Neural progenitor cell (in vitro differentiated cells): ENCODE results near the gene SLC25A11. TPM values are rescaled to one million over a fixed set of nuclear protein-coding genes. Genes with fewer than 3 reads are reported as not detected.

Experiments
- DNase-seq: peaks from one replicate; pipeline ENCODE4 v3.0.0-alpha.2; 2016; ENCODE audit warnings: low spot score
- H2AFZ ChIP-seq: fragments of 200-600 bp; sonication (generic); replicated peaks from 2 replicates; pipeline ENCODE4 v1.6.1; 2016; ENCODE audit warnings: antibody characterized with exemption
- H3F3A ChIP-seq: fragments of 200-600 bp; sonication (generic); 2 replicates; pipeline ENCODE4 v1.6.1; 2016; ENCODE audit warnings: antibody characterized with exemption, low read depth
- H3K27ac ChIP-seq: fragments of 200-600 bp; sonication (generic); 2 replicates; pipeline ENCODE4 v1.5.1; 2016; ENCODE audit warnings: mild to moderate bottlenecking
- H3K27me3 ChIP-seq: fragments of 200-600 bp; sonication (generic); 2 replicates; pipeline ENCODE4 v1.6.1; 2016; ENCODE audit warnings: mild to moderate bottlenecking, moderate library complexity
- H3K36me3 ChIP-seq: fragments of 200-600 bp; sonication (generic); 2 replicates; pipeline ENCODE4 v1.5.1; 2016
- H3K4me1 ChIP-seq: fragments of 200-600 bp; sonication (generic); 2 replicates; pipeline ENCODE4 v1.6.1; 2016; ENCODE audit warnings: mixed run types
- H3K4me2 ChIP-seq: fragments of 200-600 bp; sonication (generic); 2 replicates; pipeline ENCODE4 v1.6.1; 2016
- H3K4me3 ChIP-seq: fragments of 200-600 bp; sonication (generic); 2 replicates; pipeline ENCODE4 v1.5.1; 2016
- H3K79me2 ChIP-seq: fragments of 200-600 bp; sonication (generic); 2 replicates; pipeline ENCODE4 v1.6.1; 2016; ENCODE audit warnings: low read depth
- H3K9ac ChIP-seq: fragments of 200-600 bp; sonication (generic); 2 replicates; pipeline ENCODE4 v1.6.1; 2016
- H3K9me3 ChIP-seq: fragments of 200-600 bp; sonication (generic); 2 replicates; pipeline ENCODE4 v1.5.1; 2016; ENCODE audit warnings: low read depth
- H4K20me1 ChIP-seq: fragments of 200-600 bp; sonication (generic); 2 replicates; pipeline ENCODE4 v1.6.1; 2016; ENCODE audit warnings: low read depth
- H3K27ac Mint-ChIP-seq: 3 replicates; pipeline ENCODE4 v1.8.0; 2021; ENCODE audit warnings: mixed read lengths
- H3K27me3 Mint-ChIP-seq: 2 replicates; pipeline ENCODE4 v1.8.0; 2022; ENCODE audit warnings: low read depth, mild to moderate bottlenecking, inconsistent platforms, moderate library complexity, mixed read lengths; ENCODE audit not compliant: insufficient read depth
- H3K36me3 Mint-ChIP-seq: 3 replicates; pipeline ENCODE4 v1.8.0; 2021; ENCODE audit warnings: mixed read lengths
- H3K4me1 Mint-ChIP-seq: 3 replicates; pipeline ENCODE4 v1.8.0; 2021; ENCODE audit warnings: mixed read lengths
- H3K4me3 Mint-ChIP-seq: 3 replicates; pipeline ENCODE4 v1.8.0; 2021; ENCODE audit warnings: mild to moderate bottlenecking, moderate library complexity, mixed read lengths
- H3K9me3 Mint-ChIP-seq: 3 replicates; pipeline ENCODE4 v1.8.0; 2020; ENCODE audit warnings: mixed read lengths
- EZH2 ChIP-seq: fragments of 200-600 bp; sonication (generic); IDR thresholded peaks from 2 replicates; pipeline ENCODE4 v1.6.1; 2017; ENCODE audit warnings: antibody characterized with exemption, mild to moderate bottlenecking, moderate library complexity
- EZH2phosphoT487 ChIP-seq: fragments of 200-600 bp; sonication (generic); IDR thresholded peaks from 2 replicates; pipeline ENCODE4 v1.6.1; 2017; ENCODE audit warnings: antibody characterized with exemption
- total RNA-seq: library from RNA; depleted of rRNA; stranded (reverse); fragments of >200 nt; gene quantifications from 2 replicates; pipeline ENCODE4 v1.2.3, GENCODE V29; 2015; ENCODE audit warnings: low replicate concordance
- TF ChIP-seq, protein P1 (sequence below): fragments of 200-600 bp; sonication (generic); IDR thresholded peaks from 2 replicates; pipeline ENCODE4 v1.5.1; 2017; ENCODE audit warnings: antibody characterized with exemption, mild to moderate bottlenecking

SLC25A11 gene
- total RNA-seq, 1 donor from 2014 or later = 35.3 TPM

DNA sequence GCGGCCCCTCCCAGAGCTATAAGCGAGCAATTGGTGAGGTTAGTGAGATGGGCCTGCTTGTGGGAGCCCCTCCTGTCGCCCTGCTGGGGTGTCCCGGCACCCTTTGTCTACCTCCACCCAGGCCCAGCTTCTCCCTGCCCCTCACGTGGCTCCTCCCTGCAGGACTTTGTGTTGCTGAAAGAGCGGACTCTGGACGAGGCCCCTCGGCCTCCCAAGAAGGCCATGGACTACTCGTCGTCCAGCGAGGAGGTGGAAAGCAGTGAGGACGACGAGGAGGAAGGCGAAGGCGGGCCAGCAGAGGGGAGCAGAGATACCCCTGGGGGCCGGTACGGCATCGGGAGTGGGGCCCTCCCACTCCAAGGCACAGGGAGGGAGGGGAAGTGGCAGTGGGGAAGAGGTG is 46.6 kb downstream of the SLC25A11 start:
- H3K36me3 Mint-ChIP-seq = peaks cover 7% of the 10 kb centered on the region
- Histone ChIP-seq H3K4me2 (no peak overlapping the region), H3K4me3 (no peak overlapping the region), H3K9me3 (no peaks in the 10 kb centered on the region), H2AFZ (no peak overlapping the region), H4K20me1 (no peaks in the 10 kb centered on the region), H3K4me1 (no peaks in the 10 kb centered on the region), H3K9ac (no peak overlapping the region), H3K36me3 (no peaks in the 10 kb centered on the region), H3K79me2 (no peaks in the 10 kb centered on the region), H3F3A (peaks cover 5% of the 10 kb centered on the region), H3K27ac (no peak overlapping the region), H3K27me3 (no peaks in the 10 kb centered on the region)
- TF ChIP-seq EZH2 (no peak), EZH2phosphoT487 (no peak)
- TF ChIP-seq, protein P1, sequence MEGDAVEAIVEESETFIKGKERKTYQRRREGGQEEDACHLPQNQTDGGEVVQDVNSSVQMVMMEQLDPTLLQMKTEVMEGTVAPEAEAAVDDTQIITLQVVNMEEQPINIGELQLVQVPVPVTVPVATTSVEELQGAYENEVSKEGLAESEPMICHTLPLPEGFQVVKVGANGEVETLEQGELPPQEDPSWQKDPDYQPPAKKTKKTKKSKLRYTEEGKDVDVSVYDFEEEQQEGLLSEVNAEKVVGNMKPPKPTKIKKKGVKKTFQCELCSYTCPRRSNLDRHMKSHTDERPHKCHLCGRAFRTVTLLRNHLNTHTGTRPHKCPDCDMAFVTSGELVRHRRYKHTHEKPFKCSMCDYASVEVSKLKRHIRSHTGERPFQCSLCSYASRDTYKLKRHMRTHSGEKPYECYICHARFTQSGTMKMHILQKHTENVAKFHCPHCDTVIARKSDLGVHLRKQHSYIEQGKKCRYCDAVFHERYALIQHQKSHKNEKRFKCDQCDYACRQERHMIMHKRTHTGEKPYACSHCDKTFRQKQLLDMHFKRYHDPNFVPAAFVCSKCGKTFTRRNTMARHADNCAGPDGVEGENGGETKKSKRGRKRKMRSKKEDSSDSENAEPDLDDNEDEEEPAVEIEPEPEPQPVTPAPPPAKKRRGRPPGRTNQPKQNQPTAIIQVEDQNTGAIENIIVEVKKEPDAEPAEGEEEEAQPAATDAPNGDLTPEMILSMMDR = no peak
- H3K4me1 Mint-ChIP-seq = peaks cover 2% of the 10 kb centered on the region
- H3K27me3 Mint-ChIP-seq = peaks cover 2% of the 10 kb centered on the region
- H3K4me3 Mint-ChIP-seq = no peak overlapping the region
- H3K27ac Mint-ChIP-seq = no peak overlapping the region
- no peak for DNase-seq
- no peaks in the 10 kb centered on the region for H3K9me3 Mint-ChIP-seq

DNA sequence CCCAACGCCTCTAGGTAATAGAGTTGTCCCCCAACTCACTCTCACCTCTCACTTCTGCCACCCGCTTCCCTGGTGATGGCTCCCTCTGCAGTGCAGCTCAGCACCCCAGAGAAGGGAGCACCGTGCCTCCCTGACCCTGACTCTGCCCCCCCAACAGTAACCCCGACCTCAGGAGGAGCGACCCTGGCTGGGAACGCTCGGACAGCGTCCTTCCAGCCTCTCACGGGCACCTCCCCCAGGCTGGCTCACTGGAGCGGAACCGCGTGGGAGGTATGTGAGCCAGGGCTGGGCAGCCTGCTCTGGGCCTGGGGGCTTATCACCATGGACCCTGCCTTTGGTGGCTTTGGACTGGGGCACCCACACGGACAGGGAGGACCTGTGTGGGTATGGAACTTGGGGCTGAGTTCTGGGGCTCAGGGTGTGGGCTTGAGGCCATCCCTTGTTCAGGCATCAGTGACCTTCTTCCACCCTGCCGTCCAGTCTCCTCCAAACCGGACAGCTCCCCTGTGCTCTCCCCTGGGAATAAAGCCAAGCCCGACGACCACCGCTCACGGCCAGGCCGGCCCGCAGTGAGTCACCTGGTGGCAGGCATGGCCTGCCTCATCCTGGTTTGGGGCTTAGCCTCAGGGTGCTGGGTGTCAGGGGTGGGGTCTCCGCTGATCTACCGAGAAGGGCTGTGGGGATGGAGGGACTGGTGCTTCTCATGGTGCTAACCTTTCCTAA is 47.2 kb downstream of the SLC25A11 start:
- TF ChIP-seq EZH2phosphoT487 = no peak
- no peak for TF ChIP-seq EZH2
- TF ChIP-seq, protein P1 = no peak
- no peaks in the 10 kb centered on the region for H3K27me3 Mint-ChIP-seq
- Histone ChIP-seq H3F3A (peaks cover 4% of the 10 kb centered on the region), H3K4me3 (no peak overlapping the region), H3K36me3 (no peaks in the 10 kb centered on the region), H3K9ac (no peak overlapping the region), H3K79me2 (no peaks in the 10 kb centered on the region), H2AFZ (no peak overlapping the region), H3K27ac (no peak overlapping the region), H3K9me3 (no peaks in the 10 kb centered on the region), H3K4me1 (no peaks in the 10 kb centered on the region), H3K27me3 (no peaks in the 10 kb centered on the region), H3K4me2 (no peak overlapping the region), H4K20me1 (no peaks in the 10 kb centered on the region)
- peaks cover 2% of the 10 kb centered on the region for H3K4me1 Mint-ChIP-seq
- no peaks in the 10 kb centered on the region for H3K9me3 Mint-ChIP-seq
- H3K27ac Mint-ChIP-seq = peak overlapping the region; percentile 83
- no peak overlapping the region for H3K4me3 Mint-ChIP-seq
- H3K36me3 Mint-ChIP-seq = peaks cover 7% of the 10 kb centered on the region
- no peak for DNase-seq

DNA sequence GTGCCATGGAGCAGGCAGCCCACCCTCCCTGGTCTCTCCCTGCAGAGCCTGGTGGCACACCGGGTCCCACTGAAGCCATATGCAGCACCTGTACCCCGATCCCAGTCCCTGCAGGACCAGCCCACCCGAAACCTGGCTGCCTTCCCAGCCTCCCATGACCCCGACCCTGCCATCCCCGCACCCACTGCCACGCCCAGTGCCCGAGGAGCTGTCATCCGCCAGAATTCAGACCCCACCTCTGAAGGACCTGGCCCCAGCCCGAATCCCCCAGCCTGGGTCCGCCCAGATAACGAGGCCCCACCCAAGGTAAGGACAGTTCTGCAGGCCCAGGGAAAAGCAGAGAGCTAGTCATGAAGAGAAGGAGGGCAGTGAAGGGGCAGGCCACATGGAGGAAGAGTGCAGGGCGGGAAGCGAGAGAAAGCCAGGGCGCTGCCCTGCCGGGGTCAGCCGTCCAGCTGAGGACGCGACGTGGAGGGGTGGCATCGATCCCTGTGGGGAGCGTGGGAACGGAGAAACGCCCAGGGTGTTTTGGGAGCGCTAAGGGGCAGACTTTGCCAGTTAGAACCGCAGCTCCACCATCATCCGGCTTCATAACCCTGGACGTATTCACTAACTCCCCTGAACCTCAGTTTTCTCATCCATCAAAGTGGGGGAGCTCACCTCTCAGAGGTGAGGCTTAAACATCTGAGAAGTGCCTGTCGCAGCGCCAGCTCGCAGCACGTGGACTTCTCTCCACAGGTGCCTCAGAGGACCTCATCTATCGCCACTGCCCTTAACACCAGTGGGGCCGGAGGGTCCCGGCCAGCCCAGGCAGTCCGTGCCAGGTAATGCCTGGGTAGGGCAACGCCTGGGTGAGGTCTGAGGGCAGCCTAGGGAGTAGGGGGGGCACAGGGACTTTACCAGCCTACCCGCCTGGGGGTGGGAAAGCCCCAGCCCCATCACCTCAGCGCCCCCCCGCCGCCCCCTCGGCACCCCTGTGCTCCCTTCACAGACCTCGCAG is 48.1 kb downstream of the SLC25A11 start:
- Mint-ChIP-seq H3K9me3 (no peaks in the 10 kb centered on the region), H3K4me3 (no peak overlapping the region), H3K27me3 (no peaks in the 10 kb centered on the region), H3K36me3 (peaks cover 7% of the 10 kb centered on the region), H3K4me1 (peaks cover 2% of the 10 kb centered on the region), H3K27ac (no peak overlapping the region)
- no peak overlapping the region for H2AFZ ChIP-seq
- no peaks in the 10 kb centered on the region for H3K79me2 ChIP-seq
- H3K4me1 ChIP-seq = no peaks in the 10 kb centered on the region
- no peaks in the 10 kb centered on the region for H3K36me3 ChIP-seq
- no peak for TF ChIP-seq EZH2
- no peak for TF ChIP-seq EZH2phosphoT487
- TF ChIP-seq, protein P1 = no peak
- peaks cover 4% of the 10 kb centered on the region for H3F3A ChIP-seq
- no peaks in the 10 kb centered on the region for H3K9me3 ChIP-seq
- no peak overlapping the region for H3K4me3 ChIP-seq
- H3K9ac ChIP-seq = no peak overlapping the region
- no peak overlapping the region for H3K27ac ChIP-seq
- H3K27me3 ChIP-seq = no peaks in the 10 kb centered on the region
- no peak for DNase-seq
- no peak overlapping the region for H3K4me2 ChIP-seq
- H4K20me1 ChIP-seq = no peaks in the 10 kb centered on the region
